K562 (cell line): ENCODE results near the gene HARS1. TPM values are rescaled to one million over a fixed set of nuclear protein-coding genes. Genes with fewer than 3 reads are reported as not detected.

Source experiments
- ATAC-seq: fragments of 200-7000 bp; cut with Tn5 transposase; 3 replicates; pipeline ENCODE4 v1.9.1; 2020; ENCODE audit warnings: moderate library complexity
- BruUV-seq: library from RNA; stranded (reverse); fragments of 400-500 nt; replicated peaks from 2 replicates; lab custom pipeline; 2021; lab: Mats Ljungman, UMichigan
- CTCF ChIA-PET: fragments of 300-600 bp; formaldehyde crosslinking; extraction: SDS; loops from one replicate; lab custom pipeline; 2021; ENCODE audit warnings: low intra/inter-chr PET ratio; lab: Yijun Ruan, JAX
- POLR2A ChIA-PET: fragments of 300-600, 350-650 bp; sonication (Branson Sonifier 250); formaldehyde crosslinking; extraction: SDS; loops from one replicate; lab custom pipeline; 2021; ENCODE audit warnings: antibody characterized with exemption, inconsistent platforms; lab: Yijun Ruan, JAX
- DNase-seq, 4 experiments: peaks; one replicate each; pipeline versions ENCODE4 v3.0.0 to v3.0.0-alpha.2; 2011 to 2018; ENCODE audit warnings: low spot score in 3 of 4, mixed read lengths in 3 of 4; ENCODE audit errors: extremely low read depth in 1 of 4
- FAIRE-seq: peaks from 2 replicates; lab custom pipeline; 2011; peaks lifted over from hg19 to GRCh38; lab: Jason Lieb, UNC
- H2AFZ ChIP-seq: 2 replicates; pipeline ENCODE4 v1.6.0; 2011; ENCODE audit warnings: low read depth, low read length, control low read depth, inconsistent platforms
- H3K27ac ChIP-seq: fragments of 200-600 bp; 3 replicates; pipeline ENCODE4 v1.8.0; 2011; ENCODE audit warnings: low read depth, mild to moderate bottlenecking, control low read depth, inconsistent platforms, low read length, moderate library complexity, mixed read lengths; ENCODE audit errors: extremely low read depth
- H3K27me3 ChIP-seq, 2 experiments: fragments of 300-600 bp in 1 of 2; 2 replicates in 1 of 2; 3 replicates in 1 of 2; pipeline versions ENCODE4 v1.6.0 to v1.8.0; 2011; ENCODE audit warnings: inconsistent platforms in 2 of 2, low read length in 2 of 2, mild to moderate bottlenecking in 1 of 2, mixed read lengths in 1 of 2, moderate library complexity in 1 of 2; ENCODE audit not compliant: control insufficient read depth in 2 of 2, insufficient read depth in 2 of 2
- H3K36me3 ChIP-seq: fragments of 300-600 bp; 3 replicates; pipeline ENCODE4 v1.8.0; 2011; ENCODE audit warnings: mild to moderate bottlenecking, low read length, inconsistent platforms; ENCODE audit not compliant: control insufficient read depth, insufficient read depth
- H3K4me1 ChIP-seq, 2 experiments: fragments of 200-600 bp in 1 of 2; replicated peaks in 1 of 2; 2 replicates in 1 of 2; 3 replicates in 1 of 2; pipeline versions ENCODE4 v1.5.1 to v1.8.0; 2011; ENCODE audit warnings: inconsistent platforms in 2 of 2, low read length in 2 of 2, mild to moderate bottlenecking in 1 of 2, mixed read lengths in 1 of 2, moderate library complexity in 1 of 2; ENCODE audit not compliant: control insufficient read depth in 2 of 2, insufficient read depth in 2 of 2
- H3K4me2 ChIP-seq: 2 replicates; pipeline ENCODE4 v1.6.1; 2011; ENCODE audit warnings: low read length, control low read depth, inconsistent platforms, mixed read lengths; ENCODE audit not compliant: insufficient read depth
- H3K4me3 ChIP-seq: fragments of 200-600 bp; sonication (generic), shearing (Covaris generic); 2 replicates; pipeline ENCODE4 v1.5.1; 2016; ENCODE audit warnings: control low read depth, inconsistent platforms
- H3K79me2 ChIP-seq: fragments of 200-600 bp; 3 replicates; pipeline ENCODE4 v1.8.0; 2011; ENCODE audit warnings: low read length, inconsistent platforms; ENCODE audit not compliant: control insufficient read depth, insufficient read depth
- H3K9ac ChIP-seq, 2 experiments: 2 replicates each; pipeline versions ENCODE4 v1.6.0 to v1.6.1; 2011; ENCODE audit warnings: low read depth in 2 of 2, low read length in 2 of 2, control low read depth in 1 of 2, inconsistent platforms in 1 of 2, mild to moderate bottlenecking in 1 of 2, mixed read lengths in 1 of 2; ENCODE audit not compliant: insufficient read depth in 1 of 2
- H3K9me1 ChIP-seq: one replicate; pipeline ENCODE4 v1.6.0; 2011; ENCODE audit warnings: inconsistent platforms, mild to moderate bottlenecking, low read length, moderate library complexity; ENCODE audit not compliant: control insufficient read depth, insufficient read depth
- H3K9me3 ChIP-seq: replicated peaks from 2 replicates; pipeline ENCODE4 v1.5.1; 2011; ENCODE audit warnings: low read depth, low read length, inconsistent platforms; ENCODE audit not compliant: control insufficient read depth, insufficient read depth
- H4K20me1 ChIP-seq: replicated peaks from 2 replicates; pipeline ENCODE4 v1.6.1; 2011; ENCODE audit warnings: low read length, inconsistent platforms, mixed read lengths; ENCODE audit not compliant: control insufficient read depth, insufficient read depth
- GABPA ChIP-seq: fragments of 200-800 bp; sonication (Bioruptor generic); conservative IDR thresholded peaks from 2 replicates; pipeline ENCODE4 v1.6.1; 2016; ENCODE audit warnings: low read depth, missing genetic modification characterization, missing compliant biosample characterization
- PURB ChIP-seq: sonication (generic); formaldehyde crosslinking; IDR thresholded peaks from 2 replicates; pipeline ENCODE4 v1.9.0; 2021; ENCODE audit warnings: low read depth, mild to moderate bottlenecking, missing genetic modification reagents
- ZBTB33 ChIP-seq: sonication (generic); formaldehyde crosslinking; IDR thresholded peaks from 2 replicates; pipeline ENCODE4 v1.8.1; 2023; ENCODE audit warnings: mild to moderate bottlenecking, missing genetic modification reagents
- WGBS: fragments of 100-300 bp; shearing (Covaris generic); methylation state at CpG from one replicate; pipeline ENCODE4 v1.1.6; 2016; ENCODE audit warnings: low coverage, mixed read lengths; ENCODE audit not compliant: insufficient coverage; ENCODE audit errors: missing lambda C conversion rate; 5-methylcytosine and 5-hydroxymethylcytosine counted together
- in situ Hi-C: fragments of 300-500 bp; cut with MboI; formaldehyde crosslinking; loops from 4 replicates; pipeline ENCODE4 v1.15.0; 2018; ENCODE audit warnings: inconsistent platforms, mixed read lengths
- intact Hi-C: fragments of 100-400 bp; cut with micrococcal nuclease; formaldehyde crosslinking; loops from 2 replicates; pipeline ENCODE4 v1.14.2; 2022
- polyA plus RNA-seq, 8 experiments: library from polyadenylated mRNA; depleted of rRNA in 4 of 8; stranded (reverse) in 5 of 8; unstranded in 3 of 8; fragments of >200 nt; fragmentation: Nextera tagmentation in 2 of 8; fragmentation: Illumina TruSeq in 1 of 8; extraction: Ambion mirVana in 2 of 8; extraction: Trizol in 1 of 8; gene quantifications; 2 replicates each; pipeline versions ENCODE4 v1.2.1 to v1.2.3, GENCODE V29; 2011 to 2014; ENCODE audit warnings: inconsistent platforms in 1 of 8, missing spikeins in 1 of 8
- total RNA-seq, 7 experiments: library from RNA; depleted of rRNA in 6 of 7; stranded (reverse); fragments of >200 nt in 6 of 7; fragmentation: Illumina TruSeq in 2 of 7; extraction: Trizol in 2 of 7; gene quantifications; 2 replicates each; pipeline versions ENCODE4 v1.2.1 to v1.2.3, GENCODE V29; 2011 to 2021; ENCODE audit warnings: low replicate concordance in 1 of 7
- TF ChIP-seq, protein P1 (sequence below): IDR thresholded peaks from 2 replicates; pipeline ENCODE4 v1.6.1; 2011; ENCODE audit not compliant: insufficient read length; ENCODE audit errors: extremely low read depth

The HARS1 gene
- total and polyA plus RNA-seq, 9 of the 15 experiments (the other 6 are each of a cell fraction or from before 2014, with no cell fraction given): 13.5 to 88.5 (median 75.2) TPM

DNA sequence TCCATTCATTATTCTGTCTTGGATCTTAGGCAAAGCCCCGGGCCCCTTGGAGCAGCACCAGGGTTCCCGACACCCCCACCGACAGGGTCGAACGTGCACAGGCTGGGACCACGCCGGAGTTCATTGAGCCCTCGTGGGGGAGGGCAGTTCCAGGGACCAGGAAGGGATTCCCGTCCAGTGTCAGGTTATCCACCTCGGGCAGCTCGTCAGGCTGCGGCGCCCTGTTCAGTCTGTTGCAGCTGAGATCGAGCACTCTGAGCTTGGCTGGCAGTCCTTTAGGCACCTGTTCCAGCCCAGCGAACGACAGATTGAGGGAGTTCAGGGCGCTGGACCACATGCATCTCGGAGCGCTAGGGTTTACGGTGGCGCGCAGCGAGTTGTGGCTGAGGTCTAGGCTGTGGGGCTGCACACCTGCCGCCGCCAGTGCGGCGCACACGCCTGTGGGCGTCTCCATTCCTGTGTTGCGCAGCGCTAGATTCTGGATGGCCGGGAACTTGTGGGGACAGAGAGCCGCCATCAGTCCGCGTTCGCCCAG lies 59.3 kb downstream of the HARS1 start:
- Histone ChIP-seq H3K27ac (no peak overlapping the region), H2AFZ (no peak overlapping the region), H3K4me1 (peaks cover 0 to 14% of the 10 kb centered on the region in 2 experiments; a peak in 2 of 5 replicates), H3K9ac (no peak overlapping the region), H3K4me3 (no peak overlapping the region), H3K79me2 (no peaks in the 10 kb centered on the region), H3K9me1 (no peaks in the 10 kb centered on the region), H3K36me3 (no peaks in the 10 kb centered on the region), H3K4me2 (no peak overlapping the region), H4K20me1 (no peaks in the 10 kb centered on the region), H3K9me3 (no peaks in the 10 kb centered on the region), H3K27me3 (no peaks in the 10 kb centered on the region)
- ChIA-PET POLR2A (interaction anchor here (1.2 kb wide), 1 partner anchor 9 kb away, joined by 3 read pairs; no protein-coding TSS in a partner anchor), CTCF (no interaction called here)
- DNase-seq: no peak
- BruUV-seq: no TSS peak
- TF ChIP-seq GABPA (no peak), ZBTB33 (CRISPR knock-in tag) (peak; percentile 44; the same call in 1 of the 2 replicates)
- 77% methylated on average over 30 of the region's 36 CpGs for WGBS
- in situ Hi-C loops (no loop called here), intact Hi-C loops (no loop called here)
- FAIRE-seq: no peak
- no peak for ATAC-seq

DNA sequence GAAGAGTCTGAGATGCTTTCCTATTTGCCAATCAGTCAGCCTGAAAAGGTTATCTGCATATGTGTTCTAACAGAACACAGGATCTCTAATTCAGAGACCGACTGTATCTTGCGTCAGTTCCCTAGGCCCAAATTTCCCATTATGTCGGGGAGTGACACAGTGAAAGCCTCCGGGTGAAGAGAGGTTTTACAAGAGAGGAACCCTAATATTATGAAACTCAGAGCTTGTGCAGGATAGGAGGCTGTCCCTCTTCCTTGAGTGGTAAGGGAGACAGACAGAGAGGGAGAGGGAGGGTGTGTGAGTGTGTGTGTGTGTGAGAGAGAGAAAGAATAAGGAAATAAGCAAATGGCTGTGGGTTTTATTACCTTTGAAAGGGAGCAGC lies 60.1 kb downstream of the HARS1 start:
- ChIA-PET POLR2A (interaction anchor here (1.2 kb wide), 1 partner anchor 9 kb away, joined by 3 read pairs; no protein-coding TSS in a partner anchor), CTCF (no interaction called here)
- H3K4me1 ChIP-seq: peaks cover 0 to 14% of the 10 kb centered on the region in 2 experiments; a peak in 1 of 5 replicates
- WGBS: 68% methylated on average over 4 of the region's 4 CpGs
- no TSS peak for BruUV-seq
- no peaks in the 10 kb centered on the region for H4K20me1 ChIP-seq
- H2AFZ ChIP-seq: no peak overlapping the region
- H3K79me2 ChIP-seq: no peaks in the 10 kb centered on the region
- H3K9me1 ChIP-seq: no peaks in the 10 kb centered on the region
- FAIRE-seq (no peak), ATAC-seq (no peak), DNase-seq (no peak)
- H3K9me3 ChIP-seq: no peaks in the 10 kb centered on the region
- no peaks in the 10 kb centered on the region for H3K27me3 ChIP-seq
- no peak overlapping the region for H3K9ac ChIP-seq
- H3K27ac ChIP-seq: no peak overlapping the region
- in situ Hi-C loops (no loop called here), intact Hi-C loops (no loop called here)
- H3K36me3 ChIP-seq: no peaks in the 10 kb centered on the region
- H3K4me2 ChIP-seq: no peak overlapping the region
- no peak overlapping the region for H3K4me3 ChIP-seq
- TF ChIP-seq, protein P1, sequence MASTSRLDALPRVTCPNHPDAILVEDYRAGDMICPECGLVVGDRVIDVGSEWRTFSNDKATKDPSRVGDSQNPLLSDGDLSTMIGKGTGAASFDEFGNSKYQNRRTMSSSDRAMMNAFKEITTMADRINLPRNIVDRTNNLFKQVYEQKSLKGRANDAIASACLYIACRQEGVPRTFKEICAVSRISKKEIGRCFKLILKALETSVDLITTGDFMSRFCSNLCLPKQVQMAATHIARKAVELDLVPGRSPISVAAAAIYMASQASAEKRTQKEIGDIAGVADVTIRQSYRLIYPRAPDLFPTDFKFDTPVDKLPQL: no peak
- TF ChIP-seq PURB (CRISPR knock-in tag): no peak
